ENCODE results near the gene MPZL2. TPM values are rescaled to one million over a fixed set of nuclear protein-coding genes. Genes with fewer than 3 reads are reported as not detected.

The MPZL2 gene
- total RNA-seq, 1 donor from 2014 or later = 13.4 TPM

DNA sequence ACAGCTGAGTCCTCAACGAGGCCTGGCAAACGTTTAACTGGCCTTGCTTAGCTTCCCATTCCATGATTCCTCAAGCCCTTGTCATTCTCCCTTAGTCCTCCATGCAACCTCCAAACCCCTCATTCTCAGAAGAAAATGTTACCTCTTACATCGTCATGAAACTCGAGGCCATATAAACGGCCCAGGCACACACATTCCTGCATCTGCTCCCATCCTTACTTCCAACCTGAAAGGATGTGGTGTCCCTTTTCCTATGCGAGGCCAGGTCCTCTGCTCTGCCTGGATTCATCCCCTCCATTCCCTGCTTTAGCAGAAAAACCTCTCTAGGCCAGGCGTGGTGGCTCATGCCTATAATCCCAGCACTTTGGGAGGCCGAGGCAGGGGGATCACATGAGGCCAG is 20.9 kb downstream of the MPZL2 start:
- Histone ChIP-seq H3K4me3 (no peak overlapping the region), H3K4me1 (peaks cover 35% of the 10 kb centered on the region), H3K27me3 (ENCODE audit: low read depth) (no peaks in the 10 kb centered on the region), H3K9me3 (replicated peaks) (no peaks in the 10 kb centered on the region), H3K27ac (replicated peaks) (no peak overlapping the region), H3K36me3 (no peaks in the 10 kb centered on the region)
- intact Hi-C loops (cut with micrococcal nuclease) = no loop called here
- DNase-seq = no peak
- TF ChIP-seq, protein P1, sequence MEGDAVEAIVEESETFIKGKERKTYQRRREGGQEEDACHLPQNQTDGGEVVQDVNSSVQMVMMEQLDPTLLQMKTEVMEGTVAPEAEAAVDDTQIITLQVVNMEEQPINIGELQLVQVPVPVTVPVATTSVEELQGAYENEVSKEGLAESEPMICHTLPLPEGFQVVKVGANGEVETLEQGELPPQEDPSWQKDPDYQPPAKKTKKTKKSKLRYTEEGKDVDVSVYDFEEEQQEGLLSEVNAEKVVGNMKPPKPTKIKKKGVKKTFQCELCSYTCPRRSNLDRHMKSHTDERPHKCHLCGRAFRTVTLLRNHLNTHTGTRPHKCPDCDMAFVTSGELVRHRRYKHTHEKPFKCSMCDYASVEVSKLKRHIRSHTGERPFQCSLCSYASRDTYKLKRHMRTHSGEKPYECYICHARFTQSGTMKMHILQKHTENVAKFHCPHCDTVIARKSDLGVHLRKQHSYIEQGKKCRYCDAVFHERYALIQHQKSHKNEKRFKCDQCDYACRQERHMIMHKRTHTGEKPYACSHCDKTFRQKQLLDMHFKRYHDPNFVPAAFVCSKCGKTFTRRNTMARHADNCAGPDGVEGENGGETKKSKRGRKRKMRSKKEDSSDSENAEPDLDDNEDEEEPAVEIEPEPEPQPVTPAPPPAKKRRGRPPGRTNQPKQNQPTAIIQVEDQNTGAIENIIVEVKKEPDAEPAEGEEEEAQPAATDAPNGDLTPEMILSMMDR (IDR thresholded peaks at IDR 0.05; ENCODE audit: borderline replicate concordance) = no peak

DNA sequence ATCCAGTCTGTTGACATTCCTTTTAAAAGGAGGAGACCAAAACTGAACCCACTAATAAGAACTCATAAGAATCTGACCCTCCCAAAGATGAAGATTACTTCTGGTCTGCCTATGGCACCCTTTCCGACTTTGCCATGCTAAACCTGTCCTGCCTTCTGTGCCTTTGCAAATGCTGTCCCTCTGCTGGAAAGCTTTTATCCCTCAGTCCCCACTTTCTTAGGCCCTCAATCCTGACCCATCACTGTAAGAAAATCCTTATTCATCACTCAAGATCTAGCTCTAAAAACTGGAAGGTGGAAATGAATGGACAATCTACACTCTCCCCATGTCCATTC is 22.4 kb downstream of the MPZL2 start:
- intact Hi-C loops (cut with micrococcal nuclease) = no loop called here
- Histone ChIP-seq H3K9me3 (replicated peaks) (no peaks in the 10 kb centered on the region), H3K4me1 (peaks cover 35% of the 10 kb centered on the region), H3K36me3 (no peaks in the 10 kb centered on the region), H3K27ac (replicated peaks) (peak overlapping the region; percentile 65), H3K4me3 (no peak overlapping the region), H3K27me3 (ENCODE audit: low read depth) (no peaks in the 10 kb centered on the region)
- TF ChIP-seq, protein P1 (IDR thresholded peaks at IDR 0.05; ENCODE audit: borderline replicate concordance) = no peak
- no peak for DNase-seq

DNA sequence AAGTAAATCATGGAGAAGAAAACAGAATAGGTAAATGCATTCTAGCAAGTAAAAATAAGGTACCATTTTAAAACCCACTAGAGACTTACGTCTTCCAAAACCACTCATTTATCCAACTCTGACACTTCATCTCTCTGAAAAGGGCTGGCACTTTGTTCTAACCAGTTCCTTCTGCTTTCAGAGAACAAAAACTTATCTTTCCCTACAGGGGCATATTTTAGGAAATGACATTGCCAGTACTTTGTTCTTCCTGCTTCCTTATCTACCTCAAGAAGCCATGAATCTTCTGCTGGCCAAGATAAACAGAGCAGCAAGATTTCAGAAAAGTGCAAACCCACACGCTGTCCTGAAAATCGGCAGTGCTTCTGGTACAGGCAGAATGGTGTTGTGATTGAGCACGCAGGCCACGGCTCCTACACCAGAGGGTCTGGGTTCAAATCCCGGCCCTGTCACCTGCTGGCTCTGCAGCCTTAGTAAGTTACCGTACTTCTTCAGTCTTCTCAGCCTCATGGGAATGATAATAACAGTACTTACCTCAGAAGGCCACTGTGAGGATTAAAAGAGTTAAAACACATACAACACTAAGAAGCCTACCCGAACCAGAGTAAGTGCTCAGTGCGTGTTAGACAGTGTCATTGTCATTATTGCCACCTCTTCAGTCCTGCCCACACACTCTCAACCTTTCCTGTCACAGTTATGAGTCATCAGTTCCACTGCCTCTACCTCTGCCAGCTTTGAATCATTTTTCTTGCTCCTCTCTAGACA is 22.9 kb downstream of the MPZL2 start:
- Histone ChIP-seq H3K4me1 (peaks cover 40% of the 10 kb centered on the region), H3K36me3 (no peaks in the 10 kb centered on the region), H3K9me3 (replicated peaks) (no peaks in the 10 kb centered on the region), H3K4me3 (no peak overlapping the region), H3K27me3 (ENCODE audit: low read depth) (no peaks in the 10 kb centered on the region), H3K27ac (replicated peaks) (peak overlapping the region; percentile 65)
- intact Hi-C loops (cut with micrococcal nuclease) = no loop called here
- TF ChIP-seq, protein P1 (IDR thresholded peaks at IDR 0.05; ENCODE audit: borderline replicate concordance) = no peak
- no peak for DNase-seq

DNA sequence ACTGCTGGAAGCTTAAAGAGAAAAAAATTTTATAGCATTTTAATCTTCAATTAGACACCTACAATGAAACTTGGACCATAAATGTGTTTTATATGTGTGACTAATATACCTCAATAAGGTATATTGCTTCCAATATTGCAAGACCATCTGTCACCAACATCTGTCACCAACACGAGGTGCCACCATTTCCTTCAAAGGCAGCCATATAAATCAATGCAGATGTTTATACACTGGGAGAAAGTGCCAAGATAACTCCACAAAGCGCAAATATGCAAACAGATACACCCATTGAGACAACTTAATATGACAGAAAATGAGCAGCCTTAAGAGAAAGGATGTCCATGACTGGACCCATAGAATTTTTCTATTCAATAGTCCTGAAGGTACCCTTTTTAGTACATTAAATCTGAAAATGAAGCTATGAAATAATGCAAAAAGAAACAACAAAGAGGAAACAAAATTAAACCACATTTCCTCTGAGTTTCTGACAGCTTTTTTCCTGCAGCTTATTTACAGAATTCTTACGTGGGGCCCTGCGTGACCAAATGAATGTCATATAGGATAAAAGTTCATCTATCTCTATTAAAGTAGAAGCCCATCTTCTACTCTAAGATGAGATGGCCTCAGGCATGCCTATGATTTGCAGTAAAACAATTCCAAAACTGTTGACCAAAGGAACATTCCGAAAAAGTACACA is 24.4 kb downstream of the MPZL2 start:
- H3K27ac ChIP-seq (replicated peaks) = peak overlapping the region; percentile 65
- no peak for DNase-seq
- no peak overlapping the region for H3K4me3 ChIP-seq
- H3K27me3 ChIP-seq (ENCODE audit: low read depth) = no peaks in the 10 kb centered on the region
- TF ChIP-seq, protein P1 (IDR thresholded peaks at IDR 0.05; ENCODE audit: borderline replicate concordance) = no peak
- H3K9me3 ChIP-seq (replicated peaks) = no peaks in the 10 kb centered on the region
- intact Hi-C loops (cut with micrococcal nuclease) = no loop called here
- H3K4me1 ChIP-seq = peaks cover 52% of the 10 kb centered on the region
- H3K36me3 ChIP-seq = no peaks in the 10 kb centered on the region

DNA sequence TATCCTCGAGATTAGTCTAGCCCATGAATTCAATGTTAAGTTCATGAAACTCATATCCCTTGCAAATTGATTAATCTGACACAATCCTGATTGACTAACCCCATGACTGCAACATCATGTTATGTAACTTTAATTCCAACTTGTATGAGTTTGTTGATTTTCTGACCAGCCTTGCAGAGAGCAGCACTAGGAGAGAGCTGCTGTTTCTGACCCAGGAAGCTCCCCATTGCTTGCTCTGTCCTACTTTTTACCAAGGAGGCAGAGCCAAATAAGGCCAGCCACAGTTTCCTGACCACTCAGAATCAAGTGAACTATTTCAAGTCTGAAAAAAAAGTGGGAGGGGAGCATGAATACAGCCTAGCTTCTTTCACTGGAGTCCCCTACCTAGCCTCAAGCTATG is 25.2 kb downstream of the MPZL2 start:
- no peaks in the 10 kb centered on the region for H3K36me3 ChIP-seq
- TF ChIP-seq, protein P1 (IDR thresholded peaks at IDR 0.05; ENCODE audit: borderline replicate concordance) = no peak
- H3K4me1 ChIP-seq = peaks cover 52% of the 10 kb centered on the region
- peak overlapping the region; percentile 39 for H3K27ac ChIP-seq (replicated peaks)
- no peak overlapping the region for H3K4me3 ChIP-seq
- H3K27me3 ChIP-seq (ENCODE audit: low read depth) = no peaks in the 10 kb centered on the region
- H3K9me3 ChIP-seq (replicated peaks) = no peaks in the 10 kb centered on the region
- DNase-seq = no peak
- intact Hi-C loops (cut with micrococcal nuclease) = no loop called here

All from left ventricle myocardium inferior (tissue), 1 donor.